HS-27A (cell line): ENCODE data around the gene HACL1.

Source experiments
- DNase-seq: peaks from one replicate; pipeline ENCODE4 v3.0.0-alpha.2; 2012; ENCODE audit warnings: low read depth, missing footprints

The HACL1 gene

GRCh38 chr3:15523660-15524417 is 77.5 kb downstream of the HACL1 start:
- no peak for DNase-seq

- DNase-seq, result no peak
These were observed 79.4 kb downstream of the HACL1 start for GRCh38 chr3:15522016-15522415.

- no peak for DNase-seq
These were observed 79.8 kb downstream of the HACL1 start, which contains the start of gene COLQ for GRCh38 chr3:15521573-15521965. Gene COLQ (minus strand): TSS chr3:15521706. CDS start chr3:15521625, 81 bp downstream.

GRCh38 chr3:15520804-15521572 is 80.4 kb downstream of the HACL1 start:
- DNase-seq, result no peak

- DNase-seq, result no peak
These were observed 81.2 kb downstream of the HACL1 start for GRCh38 chr3:15520185-15520584.

- no peak for DNase-seq
These were observed 82.3 kb downstream of the HACL1 start for GRCh38 chr3:15519096-15519495.

- no peak for DNase-seq
These were observed 86.6 kb downstream of the HACL1 start for GRCh38 chr3:15514663-15515340.

- DNase-seq, result no peak
These were observed 87.3 kb downstream of the HACL1 start for GRCh38 chr3:15513810-15514662.

GRCh38 chr3:15513116-15513515 is 88.3 kb downstream of the HACL1 start:
- no peak for DNase-seq

GRCh38 chr3:15512166-15512565 is 89.2 kb downstream of the HACL1 start:
- DNase-seq, result no peak

GRCh38 chr3:15511156-15511555 is 90.2 kb downstream of the HACL1 start:
- DNase-seq, result no peak
